Mucosa of stomach (tissue), 1 donor: Measurements from ENCODE around the gene CDC34.

Experiments
- H3K27me3 ChIP-seq: one replicate; pipeline ENCODE4 v1.7.0; 2013; ENCODE audit warnings: mild to moderate bottlenecking, low read length; ENCODE audit not compliant: control insufficient read depth, insufficient read depth
- H3K36me3 ChIP-seq: one replicate; pipeline ENCODE4 v1.7.0; 2013; ENCODE audit warnings: low read length; ENCODE audit not compliant: control insufficient read depth, insufficient read depth
- H3K4me1 ChIP-seq: one replicate; pipeline ENCODE4 v1.7.0; 2013; ENCODE audit warnings: mild to moderate bottlenecking, low read length; ENCODE audit not compliant: control insufficient read depth, insufficient read depth
- H3K4me3 ChIP-seq: one replicate; pipeline ENCODE4 v1.7.0; 2013; ENCODE audit warnings: low read length
- H3K9ac ChIP-seq: one replicate; pipeline ENCODE4 v1.7.0; 2013; ENCODE audit warnings: mild to moderate bottlenecking, low read length, moderate library complexity
- H3K9me3 ChIP-seq: one replicate; pipeline ENCODE4 v1.7.0; 2013; ENCODE audit warnings: mild to moderate bottlenecking, low read length, moderate library complexity; ENCODE audit not compliant: control insufficient read depth
- donor health status: Pancreatic carcinoma.

Gene CDC34, protein sequence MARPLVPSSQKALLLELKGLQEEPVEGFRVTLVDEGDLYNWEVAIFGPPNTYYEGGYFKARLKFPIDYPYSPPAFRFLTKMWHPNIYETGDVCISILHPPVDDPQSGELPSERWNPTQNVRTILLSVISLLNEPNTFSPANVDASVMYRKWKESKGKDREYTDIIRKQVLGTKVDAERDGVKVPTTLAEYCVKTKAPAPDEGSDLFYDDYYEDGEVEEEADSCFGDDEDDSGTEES

DNA sequence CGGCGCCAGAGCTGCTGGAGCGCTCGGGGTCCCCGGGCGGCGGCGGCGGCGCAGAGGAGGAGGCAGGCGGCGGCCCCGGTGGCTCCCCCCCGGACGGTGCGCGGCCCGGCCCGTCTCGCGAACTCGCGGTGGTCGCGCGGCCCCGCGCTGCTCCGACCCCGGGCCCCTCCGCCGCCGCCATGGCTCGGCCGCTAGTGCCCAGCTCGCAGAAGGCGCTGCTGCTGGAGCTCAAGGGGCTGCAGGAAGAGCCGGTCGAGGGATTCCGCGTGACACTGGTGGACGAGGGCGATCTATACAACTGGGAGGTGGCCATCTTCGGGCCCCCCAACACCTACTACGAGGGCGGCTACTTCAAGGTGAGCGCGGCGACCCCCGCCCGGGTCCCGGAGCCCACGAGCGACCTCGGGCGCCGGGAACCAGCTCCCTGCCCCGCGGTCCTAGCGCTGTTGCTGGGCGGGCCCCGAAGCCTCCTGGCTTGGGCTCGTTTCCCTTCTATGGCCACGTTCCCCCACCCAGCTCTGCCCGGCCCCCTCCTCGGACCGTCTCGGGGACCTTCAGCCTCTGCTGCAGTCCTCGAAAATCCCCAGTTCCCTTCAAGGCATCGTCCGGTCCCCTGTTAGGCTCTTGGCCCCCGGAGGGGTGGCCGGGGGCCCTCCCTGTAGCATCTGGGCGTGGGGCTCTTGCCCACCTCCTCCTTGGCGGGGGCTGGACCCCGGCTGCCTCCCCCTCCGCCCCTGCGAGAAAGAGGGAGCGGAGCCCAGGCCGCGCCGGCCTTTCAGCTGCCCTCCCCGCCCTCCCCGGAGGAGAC is at the start of gene CDC34:
Gene CDC34, plus strand, starts transcription at position 8 of the 808 bp plus-strand sequence. Its CDS starts 172 bp downstream, at position 180.
- Histone ChIP-seq H3K4me1 (peaks cover 28% of the 10 kb centered on the region), H3K27me3 (peaks cover 5% of the 10 kb centered on the region), H3K9me3 (no peaks in the 10 kb centered on the region), H3K4me3 (peak within 1 kb of the TSS; percentile 63), H3K9ac (peak within 1 kb of the TSS; percentile 76), H3K36me3 (no peaks in the 10 kb centered on the region)

DNA sequence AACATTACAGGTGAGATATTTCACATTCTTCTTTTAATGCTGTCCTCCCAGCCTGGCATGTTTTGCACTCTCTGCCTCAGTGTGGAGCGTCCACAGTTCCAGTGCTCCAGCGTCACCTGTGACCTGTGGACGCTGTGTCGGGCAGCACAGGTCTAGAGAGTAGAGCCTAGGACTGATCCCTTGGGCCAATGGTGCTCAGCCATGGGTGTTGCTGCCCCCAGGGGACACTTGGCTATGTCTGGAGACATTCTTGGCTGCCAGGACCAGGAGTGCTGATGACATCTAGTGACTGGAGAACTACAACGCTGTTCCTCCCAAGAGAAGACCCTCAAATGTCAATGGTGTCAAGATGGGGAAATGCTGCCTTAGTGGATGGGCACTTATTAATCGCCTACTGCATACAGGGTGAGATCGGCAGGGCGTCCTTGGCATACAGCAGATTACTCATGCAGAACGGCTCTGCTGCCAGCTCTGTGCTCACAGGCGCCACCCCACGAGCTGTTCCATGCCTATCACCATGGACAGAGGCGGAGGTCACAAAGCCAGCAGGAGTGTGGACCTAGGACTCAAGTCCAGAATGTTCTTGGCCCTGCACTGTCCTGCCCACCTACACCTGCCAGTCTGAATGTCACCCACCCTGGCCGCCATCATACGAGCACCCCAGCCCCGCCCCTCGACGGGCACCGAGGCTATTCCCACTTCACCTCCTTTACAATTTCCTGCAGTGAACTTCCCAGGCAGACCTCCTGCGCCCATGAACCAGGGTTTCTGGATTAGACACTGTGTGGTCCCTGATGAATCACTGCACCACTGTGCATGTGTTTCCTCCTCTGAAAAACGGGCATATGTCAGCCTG is 49.1 kb upstream of the CDC34 start:
- peaks cover 27% of the 10 kb centered on the region for H3K27me3 ChIP-seq
- H3K4me3 ChIP-seq = no peak overlapping the region
- no peaks in the 10 kb centered on the region for H3K9me3 ChIP-seq
- peaks cover 5% of the 10 kb centered on the region for H3K4me1 ChIP-seq
- H3K36me3 ChIP-seq = no peaks in the 10 kb centered on the region
- H3K9ac ChIP-seq = no peak overlapping the region

DNA sequence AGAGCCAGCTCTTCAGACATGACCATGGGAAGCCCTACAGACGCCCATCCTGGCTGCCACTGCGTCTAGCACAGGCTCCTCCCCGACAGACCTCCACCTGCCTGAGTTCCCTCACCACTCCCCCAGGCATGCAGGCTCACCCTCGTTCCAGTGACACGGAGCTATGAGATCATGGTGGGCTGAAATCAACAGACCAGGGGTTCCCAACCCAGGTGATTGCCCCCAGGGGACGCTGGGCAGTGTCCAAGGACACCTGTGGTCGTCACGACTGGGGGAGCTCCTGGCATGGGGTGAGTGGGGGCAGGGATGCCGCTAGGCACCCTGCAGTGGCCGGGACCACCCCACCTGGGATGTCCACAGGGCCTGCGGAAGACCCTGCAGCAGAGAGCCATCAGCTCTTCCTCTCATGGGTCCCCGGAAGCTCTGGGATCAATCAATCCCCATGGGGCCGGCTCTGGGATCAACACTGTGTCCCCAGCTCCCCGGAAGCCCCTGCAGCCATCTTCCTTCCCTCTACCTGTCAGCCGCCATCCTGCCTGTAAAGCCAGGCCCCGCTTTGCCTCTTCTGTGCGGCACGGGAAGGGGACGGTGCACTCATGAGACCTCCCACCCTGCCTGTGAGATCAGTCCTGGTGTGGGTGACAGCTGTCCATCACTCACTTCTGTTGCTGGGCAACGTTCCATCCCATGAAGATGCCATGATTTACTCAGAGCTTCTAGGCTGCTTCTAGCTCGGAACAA is 48.1 kb upstream of the CDC34 start:
- Histone ChIP-seq H3K9ac (no peak overlapping the region), H3K27me3 (peaks cover 27% of the 10 kb centered on the region), H3K4me3 (no peak overlapping the region), H3K36me3 (no peaks in the 10 kb centered on the region), H3K9me3 (no peaks in the 10 kb centered on the region), H3K4me1 (peaks cover 5% of the 10 kb centered on the region)

DNA sequence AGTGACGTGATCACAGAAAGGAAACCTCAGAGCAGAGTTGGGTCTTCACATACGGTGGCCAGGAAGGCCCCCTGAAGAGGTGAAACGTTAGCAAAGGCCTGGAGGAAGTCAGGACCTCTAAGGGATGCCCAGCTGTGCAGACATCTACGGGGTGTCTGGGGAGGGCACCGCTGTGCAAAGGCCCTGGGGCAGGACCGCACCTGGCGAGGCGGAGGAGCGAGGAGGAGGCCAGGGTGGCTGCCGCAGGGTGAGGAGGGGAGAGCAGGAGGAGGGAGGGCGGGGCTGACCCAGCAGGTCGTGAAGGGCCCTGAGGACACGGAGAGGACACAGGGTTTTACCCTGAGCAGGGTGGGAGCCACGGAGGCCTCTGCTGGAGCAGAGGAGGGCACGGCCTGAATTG is 47.1 kb upstream of the CDC34 start:
- Histone ChIP-seq H3K4me1 (peaks cover 7% of the 10 kb centered on the region), H3K9ac (no peak overlapping the region), H3K9me3 (no peaks in the 10 kb centered on the region), H3K36me3 (no peaks in the 10 kb centered on the region), H3K4me3 (no peak overlapping the region), H3K27me3 (peaks cover 27% of the 10 kb centered on the region)

DNA sequence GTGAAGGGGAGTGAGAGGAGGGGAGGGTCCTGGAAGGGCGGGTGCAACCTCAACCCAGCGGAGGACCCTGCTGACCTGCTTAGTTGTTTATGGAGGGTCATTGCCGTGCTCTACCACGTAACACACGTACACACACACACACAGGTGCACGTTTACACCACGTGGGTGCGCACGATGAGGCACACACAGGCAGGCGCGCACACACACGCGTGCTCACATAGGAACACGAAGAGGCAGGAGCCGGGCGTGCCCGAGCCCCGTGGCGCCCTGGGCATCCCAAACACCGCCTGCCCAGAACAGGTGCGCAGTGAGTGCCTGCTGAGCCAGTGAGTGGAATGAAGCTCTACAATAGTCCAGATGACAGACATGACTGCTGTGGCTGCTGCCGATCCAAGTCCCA is 46.5 kb upstream of the CDC34 start:
- Histone ChIP-seq H3K9ac (no peak overlapping the region), H3K4me1 (peaks cover 4% of the 10 kb centered on the region), H3K9me3 (no peaks in the 10 kb centered on the region), H3K36me3 (no peaks in the 10 kb centered on the region), H3K27me3 (peaks cover 27% of the 10 kb centered on the region), H3K4me3 (no peak overlapping the region)

DNA sequence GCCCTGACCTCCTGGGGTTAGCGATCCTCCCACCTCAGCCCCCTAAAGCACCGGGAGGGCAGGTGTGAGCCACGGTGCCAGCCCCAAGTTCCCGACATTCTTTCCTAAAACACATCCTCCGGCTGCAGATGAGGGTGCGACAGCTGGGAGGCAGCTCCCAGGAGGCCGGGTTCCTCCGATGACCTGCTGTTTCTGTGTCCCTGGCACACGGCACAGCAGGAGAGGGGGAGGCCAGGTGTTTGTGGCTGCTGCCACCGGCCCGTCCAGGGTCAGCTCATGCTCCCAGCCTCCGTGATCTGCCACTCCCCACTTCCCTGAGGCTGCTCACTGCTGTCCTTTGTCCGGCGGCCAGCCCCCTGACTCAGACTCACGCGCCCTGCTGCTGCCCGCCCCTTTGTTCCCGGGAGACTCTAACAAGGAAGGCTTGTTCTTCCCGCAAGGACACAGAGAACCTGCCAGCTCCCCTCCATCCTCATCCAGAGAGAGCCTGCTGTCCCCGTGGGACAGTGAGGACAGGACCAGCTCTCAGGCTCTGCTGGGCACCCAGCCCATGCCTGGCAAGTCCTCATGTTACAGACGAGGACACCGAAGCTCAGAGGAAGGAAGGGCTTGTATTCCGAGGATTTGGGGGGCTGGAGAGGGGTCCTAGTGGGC is 45.9 kb upstream of the CDC34 start:
- Histone ChIP-seq H3K4me1 (peaks cover 3% of the 10 kb centered on the region), H3K4me3 (no peak overlapping the region), H3K27me3 (peaks cover 27% of the 10 kb centered on the region), H3K9me3 (no peaks in the 10 kb centered on the region), H3K9ac (no peak overlapping the region), H3K36me3 (no peaks in the 10 kb centered on the region)

DNA sequence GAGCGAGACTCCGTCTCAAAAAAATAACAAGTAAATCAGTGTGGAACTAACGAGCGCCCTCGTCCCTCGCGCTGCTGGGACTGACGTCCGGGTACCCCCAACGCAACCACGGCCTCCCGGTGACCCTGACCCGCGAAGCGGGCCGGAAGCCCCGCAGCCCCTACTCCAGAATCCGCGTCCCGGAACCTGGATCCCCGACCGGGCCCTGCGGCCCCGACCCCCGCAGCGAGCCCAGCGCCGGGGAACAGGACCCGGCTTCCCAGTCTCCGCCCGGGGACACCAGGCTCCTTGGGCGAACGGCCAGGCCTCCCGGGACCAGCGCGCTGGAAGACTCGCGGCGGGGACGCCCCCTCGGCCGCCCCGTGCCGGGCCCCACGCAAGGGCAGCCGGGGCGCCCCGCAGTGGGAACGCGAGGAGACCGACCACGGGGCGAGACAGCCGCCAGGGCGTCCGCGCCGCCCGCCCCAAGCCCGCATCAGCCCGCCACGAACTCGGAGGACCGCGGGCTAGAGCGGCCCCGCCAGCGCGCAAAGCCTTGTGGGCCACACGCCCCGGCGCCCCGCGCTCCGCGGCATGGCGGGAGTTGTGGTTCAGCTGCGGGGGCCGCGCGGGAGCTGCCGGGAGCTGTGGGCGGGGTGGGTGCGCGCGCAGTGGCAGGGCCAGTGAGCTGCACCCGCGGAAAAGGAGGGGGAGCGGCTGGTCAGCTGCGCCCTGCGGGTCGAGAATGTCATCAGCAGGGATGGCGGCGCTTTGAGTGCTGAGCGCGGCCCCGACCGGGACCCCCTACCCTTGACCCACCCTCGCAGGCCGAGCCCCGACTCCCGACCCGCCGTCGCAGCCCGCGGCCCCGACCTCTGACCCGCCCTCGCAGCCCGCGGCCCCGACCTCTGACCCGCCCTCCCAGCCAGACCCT is 42.8 kb upstream of the CDC34 start:
- Histone ChIP-seq H3K27me3 (peaks cover 21% of the 10 kb centered on the region), H3K4me1 (peaks cover 3% of the 10 kb centered on the region), H3K36me3 (no peaks in the 10 kb centered on the region), H3K9me3 (no peaks in the 10 kb centered on the region), H3K4me3 (peak overlapping the region; percentile 84), H3K9ac (peak overlapping the region; percentile 92)

DNA sequence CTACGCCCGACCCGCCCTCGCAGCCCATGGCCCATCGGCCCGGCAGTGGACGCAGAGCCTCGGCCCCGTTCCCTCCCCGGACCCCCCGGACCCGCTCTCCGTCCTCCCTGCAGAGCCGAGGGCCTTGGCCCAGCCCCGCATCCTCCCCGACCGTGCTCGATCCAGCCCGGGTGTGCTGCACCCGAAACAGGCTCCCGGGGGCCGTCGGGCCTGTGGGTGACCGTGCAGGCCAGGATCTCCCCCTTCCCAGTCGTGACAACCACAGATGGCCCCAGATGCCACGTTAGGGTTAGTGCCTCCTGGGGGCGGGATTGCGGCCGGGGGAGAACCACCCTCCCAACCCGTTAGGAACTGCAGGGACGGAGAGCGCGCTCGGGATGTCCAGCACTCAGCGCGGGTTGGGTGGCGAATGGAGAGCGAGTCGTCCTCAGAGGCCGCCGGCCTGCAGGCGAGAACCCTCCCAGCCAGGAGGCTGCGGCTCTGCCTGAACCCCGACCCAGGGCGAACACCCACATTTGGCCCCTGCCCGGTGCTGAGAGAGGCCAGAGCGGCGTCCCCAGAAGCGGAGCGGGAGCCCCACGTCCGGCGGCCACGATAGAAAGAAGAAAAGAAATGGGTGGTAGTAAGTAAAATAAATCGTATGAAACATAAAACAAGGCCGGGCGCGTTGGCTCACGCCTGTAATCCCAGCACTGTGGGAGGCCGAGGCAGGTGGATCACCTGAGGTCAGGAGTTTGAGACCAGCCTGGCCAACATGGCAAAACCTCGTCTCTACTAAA is 42.0 kb upstream of the CDC34 start:
- H3K9ac ChIP-seq = peak overlapping the region; percentile 73
- peaks cover 17% of the 10 kb centered on the region for H3K27me3 ChIP-seq
- H3K4me3 ChIP-seq = no peak overlapping the region
- peaks cover 3% of the 10 kb centered on the region for H3K4me1 ChIP-seq
- no peaks in the 10 kb centered on the region for H3K9me3 ChIP-seq
- H3K36me3 ChIP-seq = no peaks in the 10 kb centered on the region

DNA sequence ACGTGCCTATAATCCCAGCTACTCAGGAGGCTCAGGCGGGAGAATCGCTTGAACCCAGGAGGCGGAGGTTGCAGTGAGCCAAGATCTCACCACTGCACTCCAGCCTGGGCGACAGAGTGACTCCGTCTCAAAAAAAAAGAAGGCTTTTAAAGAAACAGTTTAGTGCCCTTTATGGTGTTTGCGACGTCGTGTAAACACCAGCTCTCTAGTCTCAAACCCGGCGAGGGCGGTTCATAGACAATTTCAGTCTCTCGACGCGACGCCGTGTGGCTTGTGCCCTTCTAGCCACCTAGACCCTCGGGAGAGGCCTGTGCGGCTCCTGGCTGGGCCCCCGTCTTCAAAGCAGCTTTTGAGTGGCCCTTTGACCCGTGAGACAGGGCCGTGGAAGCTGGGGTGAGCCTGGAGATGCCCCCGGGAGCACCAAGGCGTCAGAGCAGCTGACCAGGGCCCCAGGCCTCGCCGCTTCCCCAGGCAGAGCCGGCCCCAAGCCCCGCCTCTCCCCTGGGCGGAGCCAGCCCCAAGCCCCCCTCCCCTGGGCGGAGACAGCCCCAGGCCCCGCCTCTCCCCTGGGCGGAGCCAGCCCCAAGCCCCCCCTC is 40.3 kb upstream of the CDC34 start:
- Histone ChIP-seq H3K36me3 (no peaks in the 10 kb centered on the region), H3K4me1 (peaks cover 3% of the 10 kb centered on the region), H3K9me3 (no peaks in the 10 kb centered on the region), H3K27me3 (peaks cover 10% of the 10 kb centered on the region), H3K4me3 (no peak overlapping the region), H3K9ac (no peak overlapping the region)

DNA sequence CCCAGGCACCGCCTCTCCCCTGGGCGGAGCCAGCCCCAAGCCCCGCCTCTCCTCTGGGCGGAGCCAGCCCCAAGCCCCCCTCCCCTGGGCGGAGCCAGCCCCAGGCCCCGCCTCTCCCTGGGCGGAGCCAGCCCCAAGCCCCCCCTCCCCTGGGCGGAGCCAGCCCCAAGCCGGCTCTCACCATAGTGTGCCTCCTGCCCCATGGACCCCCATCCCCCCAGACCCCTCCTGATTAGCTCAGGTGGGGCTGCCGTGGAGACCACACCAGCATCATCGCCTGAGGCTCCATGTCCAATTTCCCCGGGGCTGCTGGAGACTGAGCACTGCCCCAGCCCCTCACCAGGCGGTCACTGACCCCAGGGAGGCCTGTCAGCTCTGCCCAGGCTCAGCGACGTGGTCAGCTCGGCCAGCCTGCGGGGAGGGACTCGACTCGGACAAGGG is 39.4 kb upstream of the CDC34 start:
- H3K9ac ChIP-seq = no peak overlapping the region
- H3K9me3 ChIP-seq = no peaks in the 10 kb centered on the region
- no peaks in the 10 kb centered on the region for H3K36me3 ChIP-seq
- no peak overlapping the region for H3K4me3 ChIP-seq
- peaks cover 11% of the 10 kb centered on the region for H3K27me3 ChIP-seq
- H3K4me1 ChIP-seq = peaks cover 3% of the 10 kb centered on the region
